Loucy (cell line): Measurements from ENCODE around the gene SOD2.

Source experiments
- EZH2phosphoT487 ChIP-seq: fragments of 200-600 bp; IDR thresholded peaks from 2 replicates; pipeline ENCODE4 v1.6.1; 2018; ENCODE audit warnings: antibody characterized with exemption, mild to moderate bottlenecking, moderate library complexity, borderline replicate concordance
- TF ChIP-seq, protein P1 (sequence below): fragments of 200-600 bp; sonication (generic); conservative IDR thresholded peaks from 2 replicates; pipeline ENCODE4 v1.5.1; 2014; ENCODE audit warnings: mild to moderate bottlenecking, antibody characterized with exemption, low read length

DNA sequence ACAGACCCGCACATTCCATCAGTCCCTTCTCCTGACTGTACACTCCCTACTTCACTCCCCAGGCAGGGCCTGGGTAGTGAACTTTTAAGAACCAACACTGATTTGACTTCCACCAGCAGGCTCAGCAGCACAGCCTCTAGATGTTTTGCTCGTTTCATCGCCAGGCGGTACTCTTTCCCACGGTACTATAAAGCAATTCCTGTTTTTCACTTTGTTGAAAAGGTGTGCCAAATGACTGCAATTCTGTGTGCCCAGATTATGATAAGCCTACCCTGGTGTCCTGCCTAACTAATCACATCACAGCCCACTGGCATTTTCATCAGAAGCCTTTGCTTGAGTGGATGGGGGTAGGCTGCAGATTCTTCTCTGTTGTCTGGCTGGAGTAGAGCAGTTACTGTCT is 21.4 kb upstream of the SOD2 start:
- TF ChIP-seq, protein P1, sequence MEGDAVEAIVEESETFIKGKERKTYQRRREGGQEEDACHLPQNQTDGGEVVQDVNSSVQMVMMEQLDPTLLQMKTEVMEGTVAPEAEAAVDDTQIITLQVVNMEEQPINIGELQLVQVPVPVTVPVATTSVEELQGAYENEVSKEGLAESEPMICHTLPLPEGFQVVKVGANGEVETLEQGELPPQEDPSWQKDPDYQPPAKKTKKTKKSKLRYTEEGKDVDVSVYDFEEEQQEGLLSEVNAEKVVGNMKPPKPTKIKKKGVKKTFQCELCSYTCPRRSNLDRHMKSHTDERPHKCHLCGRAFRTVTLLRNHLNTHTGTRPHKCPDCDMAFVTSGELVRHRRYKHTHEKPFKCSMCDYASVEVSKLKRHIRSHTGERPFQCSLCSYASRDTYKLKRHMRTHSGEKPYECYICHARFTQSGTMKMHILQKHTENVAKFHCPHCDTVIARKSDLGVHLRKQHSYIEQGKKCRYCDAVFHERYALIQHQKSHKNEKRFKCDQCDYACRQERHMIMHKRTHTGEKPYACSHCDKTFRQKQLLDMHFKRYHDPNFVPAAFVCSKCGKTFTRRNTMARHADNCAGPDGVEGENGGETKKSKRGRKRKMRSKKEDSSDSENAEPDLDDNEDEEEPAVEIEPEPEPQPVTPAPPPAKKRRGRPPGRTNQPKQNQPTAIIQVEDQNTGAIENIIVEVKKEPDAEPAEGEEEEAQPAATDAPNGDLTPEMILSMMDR = no peak
- TF ChIP-seq EZH2phosphoT487 = no peak
